MCF 10A (cell line): ENCODE results near the gene CRYGC. TPM values are rescaled to one million over a fixed set of nuclear protein-coding genes. Genes with fewer than 3 reads are reported as not detected.
A peak's percentile ranks its signal among the peaks of the same experiment; 100 is the strongest.

Experiments
- Bru-seq: library from RNA; stranded (reverse); fragments of 400-500 nt; gene quantifications from one replicate; lab custom pipeline; 2021; lab: Mats Ljungman, UMichigan
- BruChase-seq, 2 experiments: library from RNA; stranded (reverse); fragments of 400-500 nt; gene quantifications; one replicate each; lab custom pipeline; 2021; lab: Mats Ljungman, UMichigan
- BruUV-seq: library from RNA; stranded (reverse); fragments of 400-500 nt; replicated peaks from 2 replicates; lab custom pipeline; 2021; lab: Mats Ljungman, UMichigan
- CTCF ChIA-PET: fragments of 300-600 bp; sonication (Branson Sonifier 250); formaldehyde crosslinking; extraction: SDS; loops from one replicate; lab custom pipeline; 2021; ENCODE audit warnings: antibody characterized with exemption, inconsistent platforms; lab: Yijun Ruan, JAX
- POLR2A ChIA-PET: fragments of 300-600, 350-650 bp; sonication (Branson Sonifier 250); formaldehyde crosslinking; extraction: SDS; loops from one replicate; lab custom pipeline; 2020; ENCODE audit warnings: antibody characterized with exemption, inconsistent platforms; lab: Yijun Ruan, JAX
- DNase-seq: peaks from one replicate; pipeline ENCODE4 v3.0.0-alpha.2; 2018; ENCODE audit not compliant: unreplicated experiment
- H3K27ac Mint-ChIP-seq: one replicate; pipeline ENCODE4 v1.8.0; 2022; ENCODE audit warnings: mild to moderate bottlenecking, low read depth, mixed read lengths; ENCODE audit not compliant: unreplicated experiment
- H3K27me3 Mint-ChIP-seq: one replicate; pipeline ENCODE4 v1.8.0; 2022; ENCODE audit warnings: mixed read lengths; ENCODE audit not compliant: insufficient read depth, unreplicated experiment
- H3K36me3 Mint-ChIP-seq: one replicate; pipeline ENCODE4 v1.8.0; 2022; ENCODE audit warnings: mild to moderate bottlenecking, moderate library complexity, mixed read lengths; ENCODE audit not compliant: insufficient read depth, unreplicated experiment
- H3K4me1 Mint-ChIP-seq: one replicate; pipeline ENCODE4 v1.8.0; 2022; ENCODE audit warnings: mixed read lengths; ENCODE audit not compliant: insufficient read depth, unreplicated experiment
- H3K4me3 Mint-ChIP-seq: one replicate; pipeline ENCODE4 v1.8.0; 2022; ENCODE audit warnings: mild to moderate bottlenecking, moderate library complexity, mixed read lengths; ENCODE audit not compliant: unreplicated experiment
- H3K9me3 Mint-ChIP-seq: one replicate; pipeline ENCODE4 v1.8.0; 2022; ENCODE audit warnings: mixed read lengths; ENCODE audit not compliant: unreplicated experiment
- intact Hi-C: fragments of 100-400 bp; cut with micrococcal nuclease; formaldehyde crosslinking; loops from 2 replicates; pipeline ENCODE4 v1.14.1; 2022
- long read RNA-seq: library from polyadenylated mRNA; stranded (forward); transcript quantifications from one replicate; pipeline ENCODE4 v2.0.0, GENCODE V29; 2022
- total RNA-seq: library from RNA; stranded (reverse); gene quantifications from 2 replicates; pipeline ENCODE4 v1.2.3, GENCODE V29; 2022
- TF ChIP-seq, protein P1 (sequence below): fragments of 200-600 bp; IDR thresholded peaks from one replicate; pipeline ENCODE4 v1.8.0; 2022; ENCODE audit warnings: antibody characterized with exemption, mild to moderate bottlenecking; ENCODE audit not compliant: unreplicated experiment

Gene CRYGC, protein sequence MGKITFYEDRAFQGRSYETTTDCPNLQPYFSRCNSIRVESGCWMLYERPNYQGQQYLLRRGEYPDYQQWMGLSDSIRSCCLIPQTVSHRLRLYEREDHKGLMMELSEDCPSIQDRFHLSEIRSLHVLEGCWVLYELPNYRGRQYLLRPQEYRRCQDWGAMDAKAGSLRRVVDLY
- total RNA-seq (not detected in 2 replicates), Bru-seq, nascent RNA (not detected), BruChase-seq, experiment 1, labeled RNA remaining after a 6-hour chase (not detected), BruChase-seq, experiment 2, labeled RNA remaining after a 2-hour chase (not detected)
- long read RNA-seq: 0 reads

DNA sequence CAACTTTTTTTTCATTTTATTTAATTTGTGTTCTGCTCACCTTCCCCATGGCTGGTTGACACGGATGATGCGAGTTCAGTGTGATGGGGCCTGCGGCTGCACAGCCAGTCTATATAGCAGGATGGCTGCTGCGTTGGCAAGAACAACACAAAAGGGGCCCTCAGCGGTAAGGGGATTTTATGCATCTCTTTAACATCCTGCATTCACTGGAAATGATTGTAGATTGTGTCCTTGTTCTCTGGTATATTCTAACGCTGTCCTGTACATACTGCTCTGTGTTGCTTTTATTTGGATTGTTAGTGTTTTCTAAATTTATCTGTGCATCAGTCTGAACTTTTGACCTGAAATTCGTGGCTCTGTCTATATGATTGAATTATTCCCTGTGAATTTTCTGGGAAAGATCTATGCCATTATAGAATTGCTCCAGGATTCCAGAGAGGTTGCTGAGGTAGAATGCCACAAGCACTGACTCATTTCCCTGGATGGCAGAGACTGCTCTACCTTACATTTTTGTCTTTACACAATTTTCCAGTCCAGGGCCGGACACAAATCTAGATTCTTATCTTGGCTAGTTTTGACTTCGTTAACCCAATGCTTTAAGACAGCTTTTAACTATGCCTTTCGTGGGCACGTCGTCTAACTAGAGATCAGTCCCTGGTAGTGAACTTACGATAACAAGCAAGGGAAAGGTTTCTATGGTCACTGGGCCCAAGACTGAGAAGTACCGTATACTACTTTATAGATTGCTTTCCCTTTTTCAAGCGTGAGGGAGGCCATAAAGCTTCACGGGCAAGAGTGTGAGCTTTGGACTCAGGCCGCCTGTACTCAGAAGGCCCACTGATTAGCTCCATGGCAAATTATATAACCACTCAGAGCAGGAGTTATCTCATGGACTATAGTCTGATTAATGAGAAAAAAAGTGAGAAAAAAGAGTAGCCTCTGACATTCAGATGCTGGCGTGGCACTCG lies at the start of gene CRYGC:
TSS of gene CRYGC (minus strand) at position 85 of the 968 bp plus-strand sequence. CDS start at position 49, 36 bp downstream.
- CTCF ChIA-PET: interaction anchor here (0.8 to 2.1 kb wide), 2 partner anchors 12 to 45 kb away, joined by 5 to 9 read pairs; no protein-coding TSS in a partner anchor
- Mint-ChIP-seq H3K36me3 (no peaks in the 10 kb centered on the region), H3K9me3 (no peaks in the 10 kb centered on the region), H3K4me3 (no peak within 1 kb of the TSS), H3K27me3 (no peaks in the 10 kb centered on the region), H3K4me1 (peaks cover 16% of the 10 kb centered on the region), H3K27ac (peak within 1 kb of the TSS; percentile 22)
- no TSS peak for BruUV-seq
- TF ChIP-seq, protein P1, sequence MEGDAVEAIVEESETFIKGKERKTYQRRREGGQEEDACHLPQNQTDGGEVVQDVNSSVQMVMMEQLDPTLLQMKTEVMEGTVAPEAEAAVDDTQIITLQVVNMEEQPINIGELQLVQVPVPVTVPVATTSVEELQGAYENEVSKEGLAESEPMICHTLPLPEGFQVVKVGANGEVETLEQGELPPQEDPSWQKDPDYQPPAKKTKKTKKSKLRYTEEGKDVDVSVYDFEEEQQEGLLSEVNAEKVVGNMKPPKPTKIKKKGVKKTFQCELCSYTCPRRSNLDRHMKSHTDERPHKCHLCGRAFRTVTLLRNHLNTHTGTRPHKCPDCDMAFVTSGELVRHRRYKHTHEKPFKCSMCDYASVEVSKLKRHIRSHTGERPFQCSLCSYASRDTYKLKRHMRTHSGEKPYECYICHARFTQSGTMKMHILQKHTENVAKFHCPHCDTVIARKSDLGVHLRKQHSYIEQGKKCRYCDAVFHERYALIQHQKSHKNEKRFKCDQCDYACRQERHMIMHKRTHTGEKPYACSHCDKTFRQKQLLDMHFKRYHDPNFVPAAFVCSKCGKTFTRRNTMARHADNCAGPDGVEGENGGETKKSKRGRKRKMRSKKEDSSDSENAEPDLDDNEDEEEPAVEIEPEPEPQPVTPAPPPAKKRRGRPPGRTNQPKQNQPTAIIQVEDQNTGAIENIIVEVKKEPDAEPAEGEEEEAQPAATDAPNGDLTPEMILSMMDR: no peak
- POLR2A ChIA-PET: interaction anchor here (0.7 kb wide), 1 partner anchor 1800 kb away, joined by 3 read pairs; no protein-coding TSS in a partner anchor
- DNase-seq: peak; percentile 51
- intact Hi-C loops: no loop called here

GRCh38 chr2:208179028-208179609 lies 49.5 kb upstream of the CRYGC start:
- H3K4me3 Mint-ChIP-seq: no peak overlapping the region
- DNase-seq: no peak
- H3K36me3 Mint-ChIP-seq: no peaks in the 10 kb centered on the region
- no peak overlapping the region for H3K27ac Mint-ChIP-seq
- intact Hi-C loops: no loop called here
- no peaks in the 10 kb centered on the region for H3K4me1 Mint-ChIP-seq
- ChIA-PET POLR2A (no interaction called here), CTCF (no interaction called here)
- H3K27me3 Mint-ChIP-seq: no peaks in the 10 kb centered on the region
- TF ChIP-seq, protein P1: no peak
- no peaks in the 10 kb centered on the region for H3K9me3 Mint-ChIP-seq
- no TSS peak for BruUV-seq

DNA sequence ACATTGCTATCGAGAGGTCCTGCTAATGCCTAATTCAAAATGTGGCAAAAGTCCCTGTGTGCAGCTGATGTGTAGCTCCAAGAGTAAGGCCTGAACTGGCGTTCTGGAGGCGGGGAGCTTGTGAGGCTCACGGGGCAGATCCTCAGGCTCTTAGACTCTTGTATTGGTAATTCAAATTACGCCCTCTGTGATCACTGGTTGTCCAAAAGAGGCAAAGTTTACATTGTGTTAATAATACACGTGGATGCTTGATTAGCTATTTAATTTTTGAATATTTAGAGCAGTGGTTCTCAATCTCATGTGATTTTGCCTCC lies 46.2 kb upstream of the CRYGC start:
- H3K36me3 Mint-ChIP-seq: no peaks in the 10 kb centered on the region
- TF ChIP-seq, protein P1: no peak
- ChIA-PET CTCF (interaction anchor here (0.6 to 2.9 kb wide), 52 partner anchors 10 to 1669 kb away, joined by 3 to 104 read pairs (median 5); partner anchors contain the start of genes C2orf80, CRYGA, CRYGB and IDH1), POLR2A (interaction anchor here (0.7 to 2.9 kb wide), 7 partner anchors 73 to 581 kb away, joined by 3 to 32 read pairs (median 6); partner anchors contain the start of genes IDH1 and PIKFYVE)
- H3K9me3 Mint-ChIP-seq: no peaks in the 10 kb centered on the region
- no peak overlapping the region for H3K4me3 Mint-ChIP-seq
- H3K27ac Mint-ChIP-seq: no peak overlapping the region
- BruUV-seq: no TSS peak
- H3K27me3 Mint-ChIP-seq: no peaks in the 10 kb centered on the region
- intact Hi-C loops: loop anchor here (1.0 to 2.0 kb wide), 2 partner anchors 73 to 80 kb away; partner anchors contain the start of gene IDH1
- no peaks in the 10 kb centered on the region for H3K4me1 Mint-ChIP-seq
- DNase-seq: no peak
